Ishikawa (cell line): ENCODE measurements around the gene JUNB.

Source experiments
- CEBPB ChIP-seq: IDR thresholded peaks from 2 replicates; pipeline ENCODE4 v1.6.1; 2012
- CREB1 ChIP-seq: IDR thresholded peaks from 2 replicates; pipeline ENCODE4 v1.6.1; 2012; ENCODE audit warnings: low read depth
- EP300 ChIP-seq: IDR thresholded peaks from 2 replicates; pipeline ENCODE4 v1.6.1; 2012; ENCODE audit warnings: borderline replicate concordance
- REST ChIP-seq: IDR thresholded peaks from 2 replicates; pipeline ENCODE4 v1.6.1; 2012; ENCODE audit warnings: low read depth, mild to moderate bottlenecking
- TAF1 ChIP-seq: IDR thresholded peaks from 2 replicates; pipeline ENCODE4 v1.6.1; 2012; ENCODE audit warnings: low read depth, mild to moderate bottlenecking
- USF1 ChIP-seq: IDR thresholded peaks from 2 replicates; pipeline ENCODE4 v1.6.1; 2012
- YY1 ChIP-seq: IDR thresholded peaks from 2 replicates; pipeline ENCODE4 v1.6.1; 2012; ENCODE audit warnings: low read depth
- ZBTB7A ChIP-seq: IDR thresholded peaks from 2 replicates; pipeline ENCODE4 v1.6.1; 2012; ENCODE audit warnings: low read depth

- TF ChIP-seq REST: no peak
- no peak for TF ChIP-seq TAF1
- no peak for TF ChIP-seq YY1
- no peak for TF ChIP-seq EP300
- no peak for TF ChIP-seq CEBPB
- TF ChIP-seq ZBTB7A: no peak
- TF ChIP-seq USF1: no peak
- TF ChIP-seq CREB1: no peak
These were observed 24.1 kb upstream of the JUNB start for GRCh38 chr19:12767150-12767549.
